HAP-1 (cell line): ENCODE results near the gene FHL5.
"Not testable (repeated sequence)": the region's sequence is repeated elsewhere in the genome, so short reads cannot be mapped to it uniquely, and the experiment has no call there.

ENCODE experiments used
- DNase-seq, 2 experiments: peaks; one replicate each; pipeline ENCODE4 v3.0.0-alpha.2; 2016 to 2020; ENCODE audit warnings: low spot score in 2 of 2
- H3K27me3 ChIP-seq: fragments of 250-450 bp; sonication (Bioruptor Pico); 2 replicates; pipeline ENCODE4 v1.5.1; 2020; ENCODE audit warnings: low read depth, mild to moderate bottlenecking, moderate library complexity
- H3K36me3 ChIP-seq: fragments of 250-450 bp; sonication (Bioruptor Pico); replicated peaks from 2 replicates; pipeline ENCODE4 v1.5.1; 2020; ENCODE audit warnings: mild to moderate bottlenecking
- H3K4me1 ChIP-seq: fragments of 250-450 bp; sonication (Bioruptor Pico); 2 replicates; pipeline ENCODE4 v1.5.1; 2020; ENCODE audit warnings: mild to moderate bottlenecking
- H3K4me3 ChIP-seq: fragments of 250-450 bp; sonication (Bioruptor Pico); 2 replicates; pipeline ENCODE4 v1.5.1; 2020; ENCODE audit warnings: mild to moderate bottlenecking, moderate library complexity
- H3K9me3 ChIP-seq: fragments of 250-450 bp; sonication (Bioruptor Pico); 2 replicates; pipeline ENCODE4 v1.5.1; 2020; ENCODE audit warnings: mild to moderate bottlenecking, moderate library complexity
- in situ Hi-C: fragments of 300-500 bp; cut with MboI; formaldehyde crosslinking; loops from 3 replicates; pipeline ENCODE4 v1.14.3; 2020; ENCODE audit warnings: low sequenced_read_pairs, inconsistent platforms, mixed read lengths

Gene FHL5, protein sequence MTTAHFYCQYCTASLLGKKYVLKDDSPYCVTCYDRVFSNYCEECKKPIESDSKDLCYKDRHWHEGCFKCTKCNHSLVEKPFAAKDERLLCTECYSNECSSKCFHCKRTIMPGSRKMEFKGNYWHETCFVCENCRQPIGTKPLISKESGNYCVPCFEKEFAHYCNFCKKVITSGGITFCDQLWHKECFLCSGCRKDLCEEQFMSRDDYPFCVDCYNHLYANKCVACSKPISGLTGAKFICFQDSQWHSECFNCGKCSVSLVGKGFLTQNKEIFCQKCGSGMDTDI

DNA sequence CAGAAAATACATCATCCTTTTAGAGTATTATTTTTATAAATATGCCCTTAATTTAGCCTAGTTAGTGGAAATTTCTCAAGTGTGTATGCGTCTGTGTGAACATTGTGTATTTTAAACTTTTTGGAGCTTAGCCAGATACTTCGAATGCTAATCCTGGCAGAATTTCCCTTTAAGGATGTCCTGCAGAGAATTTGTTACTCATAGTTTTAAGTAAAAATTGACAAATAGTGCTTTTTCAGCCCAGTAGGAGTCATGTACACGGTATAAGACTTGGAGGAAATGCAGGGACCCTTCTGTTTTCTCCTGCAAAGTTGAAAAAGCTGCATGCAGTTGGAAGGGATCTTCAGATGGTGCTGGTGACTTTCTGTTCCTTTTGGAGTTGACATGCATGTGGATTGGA, at the start of gene FHL5:
TSS of gene FHL5 (plus strand) at position 243 of the 400 bp plus-strand sequence. CDS start 40,486 bp downstream, outside the sequence.
- in situ Hi-C loops: no loop called here
- H3K27me3 ChIP-seq: no peaks in the 10 kb centered on the region

DNA sequence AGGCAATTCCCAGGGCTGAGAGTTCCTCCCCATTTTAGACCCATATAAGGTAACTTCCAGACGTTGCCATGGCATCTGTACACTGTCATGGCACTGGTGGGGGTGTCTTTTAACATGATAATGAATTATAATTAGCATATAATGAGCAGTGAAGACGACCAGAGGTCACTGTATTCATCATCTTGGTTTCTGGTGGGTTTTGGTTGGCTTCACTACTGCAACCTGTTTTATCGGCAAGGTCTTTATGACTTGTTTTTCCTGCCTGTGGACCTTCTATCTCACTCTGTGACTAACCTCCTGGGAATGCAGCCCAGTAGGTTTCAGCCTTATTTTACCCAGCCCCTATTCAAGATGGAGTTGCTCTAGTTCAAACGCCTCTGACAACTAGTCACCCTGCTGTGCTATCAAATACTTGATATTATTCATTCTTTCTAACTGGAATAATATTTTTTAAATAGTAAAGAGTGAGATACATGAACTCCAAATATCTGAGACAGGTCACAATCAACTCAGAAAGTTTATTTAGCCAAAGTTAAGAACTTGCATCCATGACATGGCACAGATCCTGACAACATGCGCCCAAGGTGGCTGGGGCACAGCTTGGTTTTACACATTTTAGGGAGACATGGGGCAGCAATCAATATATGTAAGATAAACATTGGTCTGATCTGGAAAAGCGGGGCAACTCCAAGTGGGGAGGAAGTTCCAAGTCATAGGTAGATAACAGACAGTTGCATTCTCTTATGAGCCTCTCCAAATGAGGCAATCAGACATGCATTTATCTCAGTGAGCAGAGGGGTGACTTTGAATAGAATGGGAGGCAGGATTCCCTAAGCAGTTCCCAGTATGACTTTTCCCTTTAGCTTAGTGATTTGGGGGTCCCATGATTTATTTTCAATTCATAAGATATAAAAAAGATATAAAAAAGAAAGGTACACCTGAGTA, 42.5 kb upstream of the FHL5 start:
- Histone ChIP-seq H3K4me3 (peak overlapping the region; percentile 75), H3K27me3 (no peaks in the 10 kb centered on the region), H3K36me3 (0 out of 2 replicates have a peak, but pooled peaks cover 2% of the 10 kb centered on the region), H3K9me3 (no peaks in the 10 kb centered on the region), H3K4me1 (peaks cover 43% of the 10 kb centered on the region)
- peak; percentile 40 to 48 for DNase-seq
- in situ Hi-C loops: no loop called here

More for the DNA sequence above, at the start of gene FHL5:
- H3K4me1 ChIP-seq: peaks cover 10% of the 10 kb centered on the region
- H3K9me3 ChIP-seq: no peaks in the 10 kb centered on the region
- no peak within 1 kb of the TSS for H3K4me3 ChIP-seq
- no peak for DNase-seq
- H3K36me3 ChIP-seq: no peaks in the 10 kb centered on the region

DNA sequence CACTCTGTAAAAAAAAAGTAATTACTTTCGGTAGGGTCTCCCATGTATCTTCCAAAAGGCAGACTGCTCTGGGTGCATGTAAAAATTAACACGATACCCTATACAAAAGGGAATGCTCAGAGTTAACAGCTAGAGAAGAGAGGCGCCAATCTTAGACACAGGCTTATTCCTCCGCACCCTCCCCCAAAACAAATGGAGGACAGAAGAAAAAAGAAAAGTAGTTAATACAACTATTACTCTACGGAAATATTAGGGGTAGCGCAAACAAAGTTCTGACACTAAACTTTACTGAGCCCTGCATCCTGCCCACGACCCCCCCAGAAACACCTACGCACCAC, 41.7 kb upstream of the FHL5 start:
- H3K9me3 ChIP-seq: no peaks in the 10 kb centered on the region
- H3K4me1 ChIP-seq: peaks cover 43% of the 10 kb centered on the region
- peaks cover 5% of the 10 kb centered on the region for H3K36me3 ChIP-seq
- no peaks in the 10 kb centered on the region for H3K27me3 ChIP-seq
- in situ Hi-C loops: no loop called here
- DNase-seq: no peak
- H3K4me3 ChIP-seq: peak overlapping the region; percentile 75

GRCh38 chr6:96521644-96522464, 41.1 kb upstream of the FHL5 start, which contains the start of gene UFL1:
TSS of gene UFL1 (plus strand) at chr6:96521806. CDS start at chr6:96521874, 68 bp downstream.
- peak within 1 kb of the TSS; percentile 75 for H3K4me3 ChIP-seq
- in situ Hi-C loops: no loop called here
- peak; percentile 94 to 96 for DNase-seq
- H3K9me3 ChIP-seq: no peaks in the 10 kb centered on the region
- peaks cover 8% of the 10 kb centered on the region for H3K36me3 ChIP-seq
- no peaks in the 10 kb centered on the region for H3K27me3 ChIP-seq
- H3K4me1 ChIP-seq: peaks cover 42% of the 10 kb centered on the region

- peak in 1 of 2 experiments; percentile 50 for DNase-seq
- Histone ChIP-seq H3K4me1 (peaks cover 36% of the 10 kb centered on the region), H3K36me3 (peaks cover 8% of the 10 kb centered on the region), H3K9me3 (no peaks in the 10 kb centered on the region), H3K4me3 (peak overlapping the region; percentile 75), H3K27me3 (no peaks in the 10 kb centered on the region)
- in situ Hi-C loops: no loop called here
Observed at GRCh38 chr6:96522465-96523009, 40.4 kb upstream of the FHL5 start.

GRCh38 chr6:96528193-96528592, 34.7 kb upstream of the FHL5 start:
- H3K9me3 ChIP-seq: no peaks in the 10 kb centered on the region
- no peaks in the 10 kb centered on the region for H3K27me3 ChIP-seq
- peaks cover 5% of the 10 kb centered on the region for H3K4me1 ChIP-seq
- peaks cover 54% of the 10 kb centered on the region for H3K36me3 ChIP-seq
- H3K4me3 ChIP-seq: no peak overlapping the region
- no peak for DNase-seq
- in situ Hi-C loops: no loop called here

DNA sequence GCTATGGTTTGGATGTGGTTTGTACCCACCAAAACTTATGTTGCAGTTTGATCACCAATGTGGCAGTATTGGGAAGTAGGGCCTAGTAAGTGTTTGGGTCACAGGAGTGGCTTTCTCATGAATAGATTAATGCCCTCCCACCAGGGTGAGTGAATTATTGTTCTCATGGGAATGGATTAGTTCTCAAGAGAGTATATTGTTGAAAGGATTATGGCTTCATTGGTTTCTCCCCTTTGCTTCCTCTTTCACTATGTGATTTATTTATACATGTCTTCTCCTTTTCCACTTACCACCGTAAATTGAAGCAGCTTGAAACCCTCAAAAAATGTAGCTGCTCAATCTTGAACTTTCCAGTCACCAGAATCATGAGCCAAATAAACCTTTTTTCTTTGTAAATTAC, 30.5 kb upstream of the FHL5 start:
- peaks cover 49% of the 10 kb centered on the region for H3K36me3 ChIP-seq
- H3K4me1 ChIP-seq: no peaks in the 10 kb centered on the region
- no peaks in the 10 kb centered on the region for H3K27me3 ChIP-seq
- in situ Hi-C loops: no loop called here
- H3K9me3 ChIP-seq: no peaks in the 10 kb centered on the region
- no peak overlapping the region for H3K4me3 ChIP-seq
- DNase-seq: peak in 1 of 2 experiments; percentile 58

- in situ Hi-C loops: no loop called here
- H3K9me3 ChIP-seq: no peaks in the 10 kb centered on the region
- H3K4me1 ChIP-seq: no peaks in the 10 kb centered on the region
- DNase-seq: no peak
- peaks cover 15% of the 10 kb centered on the region for H3K36me3 ChIP-seq
- no peaks in the 10 kb centered on the region for H3K27me3 ChIP-seq
- H3K4me3 ChIP-seq: no peak overlapping the region
Observed at GRCh38 chr6:96537726-96538125, 25.2 kb upstream of the FHL5 start.

DNA sequence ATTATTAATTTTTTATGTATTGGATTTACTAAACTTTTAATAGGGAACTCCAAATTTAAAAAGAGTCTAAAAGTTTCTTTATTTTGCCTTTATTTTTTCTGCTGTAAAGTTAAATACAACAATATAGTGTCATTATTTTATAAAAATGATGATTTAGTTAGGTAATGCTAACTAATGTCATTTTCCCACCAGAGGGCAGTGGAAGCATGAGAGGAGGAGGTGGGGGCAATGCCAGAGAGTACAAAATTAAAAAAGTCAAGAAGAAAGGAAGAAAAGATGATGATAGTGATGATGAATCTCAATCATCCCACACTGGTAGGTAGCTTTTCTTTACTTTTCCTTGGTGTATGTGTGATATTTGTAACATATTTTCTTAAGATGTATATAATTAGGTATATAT, 20.2 kb upstream of the FHL5 start:
- Histone ChIP-seq H3K4me1 (no peaks in the 10 kb centered on the region), H3K27me3 (no peaks in the 10 kb centered on the region), H3K36me3 (peaks cover 24% of the 10 kb centered on the region), H3K4me3 (no peak overlapping the region), H3K9me3 (no peaks in the 10 kb centered on the region)
- peak in 1 of 2 experiments; percentile 23 for DNase-seq
- in situ Hi-C loops: no loop called here

- Histone ChIP-seq H3K4me3 (no peak overlapping the region), H3K9me3 (no peaks in the 10 kb centered on the region), H3K27me3 (no peaks in the 10 kb centered on the region), H3K4me1 (no peaks in the 10 kb centered on the region), H3K36me3 (peaks cover 15% of the 10 kb centered on the region)
- in situ Hi-C loops: no loop called here
- no peak for DNase-seq
Observed at GRCh38 chr6:96545882-96546281, 17.0 kb upstream of the FHL5 start.

DNA sequence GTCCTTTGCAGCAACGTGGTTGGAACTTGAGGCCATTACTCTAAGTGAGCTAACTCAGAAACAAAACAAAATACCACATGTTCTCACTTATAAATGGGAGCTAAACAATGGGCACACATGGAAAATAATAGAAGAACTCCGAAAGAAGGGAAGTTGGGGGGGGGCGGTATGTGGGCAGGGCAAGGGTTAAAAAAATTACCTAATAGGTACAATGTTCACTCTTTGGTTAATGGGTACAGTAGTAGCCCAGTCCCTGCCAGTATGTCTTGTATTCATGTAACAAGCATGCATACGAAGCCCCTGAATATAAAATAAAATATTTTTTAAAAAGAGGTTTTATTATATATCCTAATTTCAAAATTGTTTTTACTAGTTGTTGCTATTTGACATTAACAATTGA, 15.3 kb upstream of the FHL5 start:
- DNase-seq: no peak
- H3K4me1 ChIP-seq: no peaks in the 10 kb centered on the region
- H3K9me3 ChIP-seq: no peaks in the 10 kb centered on the region
- H3K27me3 ChIP-seq: no peaks in the 10 kb centered on the region
- no peak overlapping the region for H3K4me3 ChIP-seq
- peaks cover 18% of the 10 kb centered on the region for H3K36me3 ChIP-seq
- in situ Hi-C loops: no loop called here

- no peaks in the 10 kb centered on the region for H3K27me3 ChIP-seq
- H3K9me3 ChIP-seq: no peaks in the 10 kb centered on the region
- no peak overlapping the region for H3K4me3 ChIP-seq
- in situ Hi-C loops: no loop called here
- no peak for DNase-seq
- peaks cover 35% of the 10 kb centered on the region for H3K36me3 ChIP-seq
- H3K4me1 ChIP-seq: no peaks in the 10 kb centered on the region
Observed at GRCh38 chr6:96554558-96554957, 8.4 kb upstream of the FHL5 start.

DNA sequence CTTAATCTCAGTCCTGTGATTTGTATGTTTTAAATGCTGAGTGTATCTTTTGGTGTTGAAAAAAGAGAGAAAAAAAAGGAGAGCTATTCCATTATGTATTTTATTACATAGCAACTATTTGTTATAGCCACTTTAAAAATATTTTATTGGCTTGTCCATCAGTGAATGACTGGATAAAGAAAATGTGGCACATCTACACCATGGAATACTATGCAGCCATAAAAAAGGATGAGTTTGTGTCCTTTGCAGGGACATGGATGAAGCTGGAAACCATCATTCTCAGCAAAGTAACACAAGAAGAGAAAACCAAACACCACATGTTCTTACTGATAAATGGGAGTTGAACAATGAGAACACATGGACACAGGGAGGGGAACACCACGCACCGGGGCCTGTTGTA, 3.2 kb upstream of the FHL5 start:
- H3K4me1 ChIP-seq, in situ Hi-C loops, H3K27me3 ChIP-seq, DNase-seq, H3K9me3 ChIP-seq, H3K4me3 ChIP-seq: not testable (repeated sequence)
- peaks cover 15% of the 10 kb centered on the region for H3K36me3 ChIP-seq
